ENCODE measurements around the gene PDGFB. TPM values are rescaled to one million over a fixed set of nuclear protein-coding genes. Genes with fewer than 3 reads are reported as not detected.

Gene PDGFB
- total RNA-seq, 4 donors from 2014 or later = 6.0 to 20.0 (median 8.9) TPM

GRCh38 chr22:39248254-39248653, 3.5 kb upstream of the PDGFB start:
- H3K9me3 ChIP-seq = no peaks in the 10 kb centered on the region
- DNase-seq = no peak
- in situ Hi-C loops (cut with MboI; ENCODE audit: low sequenced_read_pairs in 4 of 4) = no loop called here
- no peaks in the 10 kb centered on the region for H3K36me3 ChIP-seq
- H3K4me3 ChIP-seq = no peak overlapping the region
- TF ChIP-seq POLR2A (IDR thresholded peaks at IDR 0.05) (no peak), CTCF (IDR thresholded peaks at IDR 0.05 in 4 of 5, conservative IDR thresholded peaks at IDR 0.05 in 1 of 5) (no peak)
- no peaks in the 10 kb centered on the region for H3K27me3 ChIP-seq
- peaks cover 34 to 43% of the 10 kb centered on the region in 2 donors for H3K4me1 ChIP-seq
- no peak for ATAC-seq
- H3K27ac ChIP-seq = peak overlapping the region in 1 of 4 donors; percentile 19
- intact Hi-C loops (cut with DNase I; ENCODE audit: low total_unique reads) = no loop called here

GRCh38 chr22:39247361-39247760, 2.6 kb upstream of the PDGFB start:
- Histone ChIP-seq H3K4me1 (peaks cover 30 to 38% of the 10 kb centered on the region in 2 donors), H3K9me3 (no peaks in the 10 kb centered on the region), H3K36me3 (no peaks in the 10 kb centered on the region), H3K27ac (peak overlapping the region; percentile 91 to 97 (median 92)), H3K4me3 (no peak overlapping the region), H3K27me3 (no peaks in the 10 kb centered on the region)
- in situ Hi-C loops (cut with MboI; ENCODE audit: low sequenced_read_pairs in 4 of 4) (no loop called here), intact Hi-C loops (cut with DNase I; ENCODE audit: low total_unique reads) (no loop called here)
- DNase-seq = no peak
- TF ChIP-seq POLR2A (IDR thresholded peaks at IDR 0.05) (no peak), CTCF (IDR thresholded peaks at IDR 0.05 in 4 of 5, conservative IDR thresholded peaks at IDR 0.05 in 1 of 5) (no peak)
- ATAC-seq = no peak

GRCh38 chr22:39246690-39247332, 2.0 kb upstream of the PDGFB start:
- no peak for TF ChIP-seq POLR2A (IDR thresholded peaks at IDR 0.05)
- TF ChIP-seq CTCF (IDR thresholded peaks at IDR 0.05 in 4 of 5, conservative IDR thresholded peaks at IDR 0.05 in 1 of 5) = no peak
- Histone ChIP-seq H3K36me3 (no peaks in the 10 kb centered on the region), H3K27me3 (no peaks in the 10 kb centered on the region), H3K4me1 (peaks cover 25 to 34% of the 10 kb centered on the region in 2 donors), H3K9me3 (no peaks in the 10 kb centered on the region), H3K27ac (peak overlapping the region; percentile 91 to 97 (median 92)), H3K4me3 (no peak overlapping the region)
- ATAC-seq (no peak), DNase-seq (no peak)
- intact Hi-C loops (cut with DNase I; ENCODE audit: low total_unique reads) = no loop called here
- in situ Hi-C loops (cut with MboI; ENCODE audit: low sequenced_read_pairs in 4 of 4) = no loop called here

GRCh38 chr22:39246217-39246616, 1.4 kb upstream of the PDGFB start:
- Histone ChIP-seq H3K9me3 (no peaks in the 10 kb centered on the region), H3K36me3 (no peaks in the 10 kb centered on the region), H3K27me3 (no peaks in the 10 kb centered on the region), H3K4me1 (peaks cover 23 to 36% of the 10 kb centered on the region in 2 donors), H3K27ac (peak overlapping the region; percentile 91 to 97 (median 92)), H3K4me3 (no peak overlapping the region)
- no peak for DNase-seq
- TF ChIP-seq POLR2A (IDR thresholded peaks at IDR 0.05) (no peak), CTCF (IDR thresholded peaks at IDR 0.05 in 4 of 5, conservative IDR thresholded peaks at IDR 0.05 in 1 of 5) (no peak)
- no peak for ATAC-seq
- intact Hi-C loops (cut with DNase I; ENCODE audit: low total_unique reads) (no loop called here), in situ Hi-C loops (cut with MboI; ENCODE audit: low sequenced_read_pairs in 4 of 4) (no loop called here)
